Prostate gland (tissue), 2 donors: Measurements from ENCODE around the gene KRTAP10-9.

ENCODE experiments used
- CTCF ChIP-seq, 4 experiments: fragments of 200-600 bp in 2 of 4; fragments of 450-650 bp in 2 of 4; sonication (generic) in 2 of 4; IDR thresholded peaks; 1 replicate in 3 of 4; 2 replicates in 1 of 4; pipeline ENCODE4 v1.5.1; 2016 to 2019; ENCODE audit warnings: antibody characterized with exemption in 4 of 4, mild to moderate bottlenecking in 2 of 4, moderate library complexity in 2 of 4
- POLR2AphosphoS5 ChIP-seq: sonication (generic); formaldehyde crosslinking; IDR thresholded peaks from one replicate; pipeline ENCODE4 v1.6.1; 2017; ENCODE audit warnings: antibody characterized with exemption

GRCh38 chr21:44649521-44650100 lies 22.7 kb downstream of the KRTAP10-9 start:
- no peak for TF ChIP-seq POLR2AphosphoS5
- TF ChIP-seq CTCF (IDR thresholded peaks at IDR 0.05): no peak
